OCI-LY7 (cell line): ENCODE results near the gene IGSF1. TPM values are rescaled to one million over a fixed set of nuclear protein-coding genes. Genes with fewer than 3 reads are reported as not detected.

Experiments
- BruUV-seq: library from RNA; stranded (reverse); fragments of 400-500 nt; replicated peaks from 2 replicates; lab custom pipeline; 2021; lab: Mats Ljungman, UMichigan
- CTCF ChIA-PET: fragments of 300-600 bp; sonication (Branson Sonifier 250); formaldehyde crosslinking; loops from one replicate; lab custom pipeline; 2022; ENCODE audit warnings: antibody characterized with exemption; ENCODE audit not compliant: unreplicated experiment; lab: Charles Lee
- POLR2A ChIA-PET: fragments of 300-600 bp; sonication (Branson Sonifier 250); formaldehyde crosslinking; loops from one replicate; lab custom pipeline; 2022; ENCODE audit warnings: antibody characterized with exemption; lab: Charles Lee
- DNase-seq: peaks from one replicate; pipeline ENCODE4 v3.0.0-alpha.2; 2015; ENCODE audit warnings: low spot score
- H2AFZ ChIP-seq: fragments of 200-600 bp; sonication (generic), shearing (Covaris generic); 2 replicates; pipeline ENCODE4 v1.6.1; 2014; ENCODE audit warnings: mild to moderate bottlenecking, antibody characterized with exemption, low read length, moderate library complexity
- H3K27ac ChIP-seq: fragments of 200-600 bp; sonication (generic); 2 replicates; pipeline ENCODE4 v1.5.1; 2014; ENCODE audit warnings: mixed run types, low read depth, mild to moderate bottlenecking, moderate library complexity, low read length, inconsistent platforms; ENCODE audit not compliant: poor library complexity, severe bottlenecking
- H3K36me3 ChIP-seq: fragments of 200-600 bp; sonication (generic); 2 replicates; pipeline ENCODE4 v1.6.1; 2014; ENCODE audit warnings: mild to moderate bottlenecking, antibody characterized with exemption, low read length, moderate library complexity, mixed read lengths; ENCODE audit not compliant: insufficient read depth
- H3K4me1 ChIP-seq: fragments of 200-600 bp; sonication (generic); 2 replicates; pipeline ENCODE4 v1.5.1; 2014; ENCODE audit warnings: mild to moderate bottlenecking, low read length; ENCODE audit not compliant: insufficient read depth, poor library complexity, severe bottlenecking
- H3K4me2 ChIP-seq: fragments of 200-600 bp; sonication (generic); 2 replicates; pipeline ENCODE4 v1.6.1; 2014; ENCODE audit warnings: mild to moderate bottlenecking, low read length
- H3K4me3 ChIP-seq: fragments of 200-600 bp; sonication (generic); 2 replicates; pipeline ENCODE4 v1.5.1; 2014; ENCODE audit warnings: mild to moderate bottlenecking, low read depth, low read length; ENCODE audit not compliant: poor library complexity, severe bottlenecking
- H3K79me2 ChIP-seq: fragments of 200-600 bp; sonication (generic); 2 replicates; pipeline ENCODE4 v1.6.1; 2016; ENCODE audit warnings: low read depth, mild to moderate bottlenecking, low read length, moderate library complexity, mixed read lengths; ENCODE audit not compliant: insufficient read depth
- H3K9me2 ChIP-seq: fragments of 200-600 bp; sonication (generic); 2 replicates; pipeline ENCODE4 v1.6.1; 2016; ENCODE audit warnings: mild to moderate bottlenecking, low read length, mixed read lengths; ENCODE audit not compliant: insufficient read depth
- H3K9me3 ChIP-seq: fragments of 200-600 bp; sonication (generic); 2 replicates; pipeline ENCODE4 v1.6.1; 2014; ENCODE audit warnings: mild to moderate bottlenecking, mixed run types, low read length, mixed read lengths
- H4K20me1 ChIP-seq: fragments of 200-600 bp; sonication (generic); 2 replicates; pipeline ENCODE4 v1.6.1; 2014; ENCODE audit warnings: mild to moderate bottlenecking, antibody characterized with exemption, low read length, moderate library complexity, mixed read lengths; ENCODE audit not compliant: insufficient read depth
- CTCF ChIP-seq: fragments of 200-600 bp; sonication (generic); conservative IDR thresholded peaks from 2 replicates; pipeline ENCODE4 v1.5.1; 2014; ENCODE audit warnings: mild to moderate bottlenecking, antibody characterized with exemption, low read length, moderate library complexity, mixed read lengths
- EZH2phosphoT487 ChIP-seq: fragments of 200-600 bp; sonication (generic); IDR thresholded peaks from 2 replicates; pipeline ENCODE4 v1.6.1; 2018; ENCODE audit warnings: low read depth, borderline replicate concordance, mild to moderate bottlenecking, mixed run types, antibody characterized with exemption, low read length, moderate library complexity, mixed read lengths
- intact Hi-C: fragments of 100-400 bp; cut with micrococcal nuclease; formaldehyde crosslinking; loops from one replicate; pipeline ENCODE4 v1.10.0; 2022; ENCODE audit not compliant: unreplicated experiment
- total RNA-seq, 2 experiments: library from RNA; depleted of rRNA in 1 of 2; stranded (reverse); fragments of >200 nt in 1 of 2; shearing (Covaris generic) in 1 of 2; gene quantifications; 2 replicates each; pipeline ENCODE4 v1.2.3, GENCODE V29; 2014 to 2022

Gene IGSF1
- total RNA-seq, 2 experiments from 2014 or later: not detected

- H3K4me2 ChIP-seq: no peak overlapping the region
- no peak overlapping the region for H3K27ac ChIP-seq
- TF ChIP-seq CTCF: no peak
- no peak for TF ChIP-seq EZH2phosphoT487
- no peaks in the 10 kb centered on the region for H3K4me1 ChIP-seq
- CTCF ChIA-PET: no interaction called here
- H3K9me2 ChIP-seq: no peaks in the 10 kb centered on the region
- H3K9me3 ChIP-seq: no peaks in the 10 kb centered on the region
- DNase-seq: no peak
- no peaks in the 10 kb centered on the region for H3K79me2 ChIP-seq
- H2AFZ ChIP-seq: no peak overlapping the region
- BruUV-seq: no TSS peak
- intact Hi-C loops: no loop called here
- no peaks in the 10 kb centered on the region for H3K36me3 ChIP-seq
- H4K20me1 ChIP-seq: no peaks in the 10 kb centered on the region
- POLR2A ChIA-PET: interaction anchor here (0.6 kb wide), 1 partner anchor 28 kb away, joined by 3 read pairs; no protein-coding TSS in a partner anchor
- H3K4me3 ChIP-seq: no peak overlapping the region
Measured at GRCh38 chrX:131330735-131331134, 41.6 kb upstream of the IGSF1 start.

- Histone ChIP-seq H2AFZ (no peak overlapping the region), H3K27ac (no peak overlapping the region), H3K4me1 (no peaks in the 10 kb centered on the region), H3K79me2 (no peaks in the 10 kb centered on the region), H3K9me3 (no peaks in the 10 kb centered on the region), H3K4me2 (no peak overlapping the region), H4K20me1 (no peaks in the 10 kb centered on the region), H3K36me3 (no peaks in the 10 kb centered on the region), H3K4me3 (no peak overlapping the region), H3K9me2 (no peaks in the 10 kb centered on the region)
- POLR2A ChIA-PET: no interaction called here
- TF ChIP-seq EZH2phosphoT487 (no peak), CTCF (no peak)
- no peak for DNase-seq
- intact Hi-C loops: no loop called here
- BruUV-seq: no TSS peak
- CTCF ChIA-PET: no interaction called here
Measured at GRCh38 chrX:131322651-131323050, 33.5 kb upstream of the IGSF1 start.

GRCh38 chrX:131317326-131317725 lies 28.2 kb upstream of the IGSF1 start:
- H3K4me1 ChIP-seq: no peaks in the 10 kb centered on the region
- no peaks in the 10 kb centered on the region for H3K9me3 ChIP-seq
- BruUV-seq: no TSS peak
- no peaks in the 10 kb centered on the region for H3K36me3 ChIP-seq
- H3K27ac ChIP-seq: no peak overlapping the region
- H3K79me2 ChIP-seq: no peaks in the 10 kb centered on the region
- no peaks in the 10 kb centered on the region for H4K20me1 ChIP-seq
- TF ChIP-seq EZH2phosphoT487: no peak
- no peak for TF ChIP-seq CTCF
- ChIA-PET POLR2A (no interaction called here), CTCF (no interaction called here)
- no peak overlapping the region for H3K4me3 ChIP-seq
- intact Hi-C loops: no loop called here
- no peak overlapping the region for H2AFZ ChIP-seq
- H3K4me2 ChIP-seq: no peak overlapping the region
- H3K9me2 ChIP-seq: no peaks in the 10 kb centered on the region
- DNase-seq: no peak
